Kidney (tissue), 14 donors: Measurements from ENCODE around the gene SHROOM2. TPM values are rescaled to one million over a fixed set of nuclear protein-coding genes. Genes with fewer than 3 reads are reported as not detected.

Experiments used
- DNase-seq, 5 donors: peaks; one replicate each; pipeline ENCODE4 v3.0.0-alpha.2; 2013 to 2020
- FAIRE-seq: peaks from 2 replicates; lab custom pipeline; 2012; peaks lifted over from hg19 to GRCh38; lab: Jason Lieb, UNC
- H3K27ac ChIP-seq, 2 donors: one replicate each; pipeline ENCODE4 v1.7.0; 2013; ENCODE audit warnings: low read depth in 2 of 2, low read length in 2 of 2, inconsistent platforms in 1 of 2
- H3K27me3 ChIP-seq: one replicate; pipeline ENCODE4 v1.7.1; 2013; ENCODE audit warnings: low read length, inconsistent platforms; ENCODE audit not compliant: control insufficient read depth, insufficient read depth
- H3K36me3 ChIP-seq, 3 donors: one replicate each; pipeline versions ENCODE4 v1.7.0 to v1.7.1; 2013; ENCODE audit warnings: low read length in 3 of 3, control low read depth in 1 of 3, inconsistent platforms in 1 of 3; ENCODE audit not compliant: insufficient read depth in 3 of 3, control insufficient read depth in 2 of 3
- H3K4me1 ChIP-seq, 3 donors: one replicate each; pipeline versions ENCODE4 v1.7.0 to v1.7.1; 2013; ENCODE audit warnings: low read length in 3 of 3, inconsistent platforms in 1 of 3, low read depth in 1 of 3; ENCODE audit not compliant: control insufficient read depth in 2 of 3, insufficient read depth in 2 of 3
- H3K4me3 ChIP-seq, 3 donors: one replicate each; pipeline versions ENCODE4 v1.7.0 to v1.8.1; 2013; ENCODE audit warnings: low read length in 3 of 3, control low read depth in 1 of 3, inconsistent platforms in 1 of 3
- H3K9ac ChIP-seq, 3 donors: one replicate each; pipeline versions ENCODE4 v1.7.0 to v1.7.1; 2013; ENCODE audit warnings: low read length in 3 of 3, control low read depth in 1 of 3, inconsistent platforms in 1 of 3
- H3K9me3 ChIP-seq, 3 donors: one replicate each; pipeline versions ENCODE4 v1.7.0 to v1.7.1; 2013; ENCODE audit warnings: low read length in 3 of 3, control low read depth in 1 of 3, inconsistent platforms in 1 of 3; ENCODE audit not compliant: control insufficient read depth in 2 of 3, insufficient read depth in 1 of 3
- CTCF ChIP-seq: IDR thresholded peaks from 3 replicates; pipeline ENCODE4 v1.5.1; 2012; ENCODE audit warnings: mild to moderate bottlenecking, moderate library complexity, borderline replicate concordance; ENCODE audit not compliant: insufficient read depth; ENCODE audit errors: extremely low read depth
- intact Hi-C: fragments of 100-400 bp; cut with DNase I; formaldehyde crosslinking; loops from one replicate; pipeline ENCODE4 v1.11.1; 2022
- polyA plus RNA-seq: library from polyadenylated mRNA; stranded (reverse); fragments of 350-450 nt; fragmentation: Illumina TruSeq; extraction: RNeasy Lipid Tissue Mini Kit (QIAGEN cat#74804); gene quantifications from one replicate; pipeline ENCODE4 v1.2.3, GENCODE V29; 2014; ENCODE audit warnings: low read depth, low replicate concordance; ENCODE audit not compliant: insufficient read depth
- total RNA-seq: library from RNA; stranded (reverse); fragmentation: NEBNext Ultra II Directional; extraction: Animal tissue kit (Norgen Biotek cat#: 25700); gene quantifications from one replicate; pipeline ENCODE4 v1.2.1, GENCODE V29; 2021
- donor health status: control.
- donor health status: control.
- donor health status: control.
- donor health status: control.
- donor health status: control.
- donor health status: DM: yes; HTN: yes; CAD: no.
- donor health status: Normal renal cell carcinoma (clear cell type).

The SHROOM2 gene
- total and polyA plus RNA-seq, 2 donors from 2014 or later: 3.5 to 11.8 TPM

GRCh38 chrX:9895225-9895912 is 109.1 kb downstream of the SHROOM2 start:
- intact Hi-C loops: no loop called here
- Histone ChIP-seq H3K4me1 (no peaks in the 10 kb centered on the region), H3K9ac (no peak overlapping the region), H3K4me3 (no peak overlapping the region), H3K27ac (no peak overlapping the region), H3K9me3 (no peaks in the 10 kb centered on the region), H3K27me3 (no peaks in the 10 kb centered on the region), H3K36me3 (peaks cover 0 to 8% (median 0%) of the 10 kb centered on the region in 3 donors)
- DNase-seq (no peak), FAIRE-seq (no peak)
- no peak for TF ChIP-seq CTCF

GRCh38 chrX:9897761-9898161 is 111.5 kb downstream of the SHROOM2 start:
- no peak overlapping the region for H3K4me3 ChIP-seq
- DNase-seq: peak in 2 of 5 donors; percentile 50 to 74
- no peaks in the 10 kb centered on the region for H3K27me3 ChIP-seq
- no peaks in the 10 kb centered on the region for H3K9me3 ChIP-seq
- peaks cover 0 to 8% (median 0%) of the 10 kb centered on the region in 3 donors for H3K36me3 ChIP-seq
- intact Hi-C loops: no loop called here
- H3K4me1 ChIP-seq: no peaks in the 10 kb centered on the region
- no peak for TF ChIP-seq CTCF
- FAIRE-seq: no peak
- H3K9ac ChIP-seq: no peak overlapping the region
- H3K27ac ChIP-seq: no peak overlapping the region

GRCh38 chrX:9899640-9900111 is 113.4 kb downstream of the SHROOM2 start:
- H3K36me3 ChIP-seq: peaks cover 0 to 8% (median 0%) of the 10 kb centered on the region in 3 donors
- H3K9ac ChIP-seq: no peak overlapping the region
- H3K4me3 ChIP-seq: no peak overlapping the region
- H3K9me3 ChIP-seq: no peaks in the 10 kb centered on the region
- TF ChIP-seq CTCF: no peak
- no peaks in the 10 kb centered on the region for H3K4me1 ChIP-seq
- no peak overlapping the region for H3K27ac ChIP-seq
- intact Hi-C loops: no loop called here
- FAIRE-seq (no peak), DNase-seq (peak in 4 of 5 donors; percentile 65 to 82 (median 75))
- H3K27me3 ChIP-seq: no peaks in the 10 kb centered on the region
